Ectodermal cell (in vitro differentiated cells): ENCODE data around the gene SGSM2.

ENCODE experiments used
- H3K27ac ChIP-seq: 2 replicates; pipeline ENCODE4 v1.7.0; 2013; ENCODE audit warnings: mild to moderate bottlenecking, low read depth, low read length; ENCODE audit not compliant: insufficient read depth, poor library complexity, severe bottlenecking
- H3K27me3 ChIP-seq: 2 replicates; pipeline ENCODE4 v1.7.0; 2013; ENCODE audit warnings: mild to moderate bottlenecking, low read length; ENCODE audit not compliant: insufficient read depth, control insufficient read depth, poor library complexity, severe bottlenecking
- H3K36me3 ChIP-seq: one replicate; pipeline ENCODE4 v1.7.0; 2013; ENCODE audit warnings: low read length; ENCODE audit not compliant: control insufficient read depth, insufficient read depth
- H3K4me1 ChIP-seq: one replicate; pipeline ENCODE4 v1.7.0; 2013; ENCODE audit warnings: low read length; ENCODE audit not compliant: control insufficient read depth, insufficient read depth
- H3K4me3 ChIP-seq: 2 replicates; pipeline ENCODE4 v1.7.0; 2013; ENCODE audit warnings: low read depth, low read length, control low read depth; ENCODE audit not compliant: insufficient read depth
- H3K9me3 ChIP-seq: 2 replicates; pipeline ENCODE4 v1.7.0; 2013; ENCODE audit warnings: mild to moderate bottlenecking, low read length, moderate library complexity; ENCODE audit not compliant: control insufficient read depth
- WGBS, 2 experiments: methylation state at CpG; one replicate each; pipeline ENCODE4 v1.1.7; 2013; ENCODE audit warnings: missing lambda C conversion rate in 2 of 2; 5-methylcytosine and 5-hydroxymethylcytosine counted together

The SGSM2 gene

GRCh38 chr17:2336215-2336851 lies 968 bp upstream of the SGSM2 start, which contains the start of gene TSR1:
Gene TSR1, minus strand, starts transcription at chr17:2336457. Its CDS starts 30 bp downstream, at chr17:2336427.
- H3K27ac ChIP-seq, result peak within 1 kb of the TSS; percentile 79
- H3K9me3 ChIP-seq, result no peaks in the 10 kb centered on the region
- peaks cover 7% of the 10 kb centered on the region for H3K4me1 ChIP-seq
- WGBS, 2 experiments, result 1% methylated on average over 48 of the region's 48 CpGs
- H3K4me3 ChIP-seq, result peak within 1 kb of the TSS; percentile 99
- H3K36me3 ChIP-seq, result peaks cover 34% of the 10 kb centered on the region
- H3K27me3 ChIP-seq, result no peaks in the 10 kb centered on the region

GRCh38 chr17:2337544-2338314 lies 428 bp downstream of the SGSM2 start:
- Histone ChIP-seq H3K9me3 (no peaks in the 10 kb centered on the region), H3K4me1 (peaks cover 7% of the 10 kb centered on the region), H3K27me3 (no peaks in the 10 kb centered on the region), H3K27ac (no peak overlapping the region), H3K36me3 (peaks cover 25% of the 10 kb centered on the region), H3K4me3 (peak overlapping the region; percentile 99)
- WGBS, 2 experiments, result 0 to 1% methylated on average over 92 of the region's 92 CpGs

GRCh38 chr17:2338315-2338657 lies 985 bp downstream of the SGSM2 start:
- Histone ChIP-seq H3K27me3 (no peaks in the 10 kb centered on the region), H3K4me1 (peaks cover 7% of the 10 kb centered on the region), H3K27ac (no peak overlapping the region), H3K4me3 (peak overlapping the region; percentile 99), H3K36me3 (peaks cover 19% of the 10 kb centered on the region), H3K9me3 (no peaks in the 10 kb centered on the region)
- 17 to 23% methylated on average over 5 of the region's 5 CpGs for WGBS, 2 experiments

- H3K4me1 ChIP-seq, result peaks cover 13% of the 10 kb centered on the region
- H3K9me3 ChIP-seq, result no peaks in the 10 kb centered on the region
- no peak overlapping the region for H3K4me3 ChIP-seq
- WGBS, 2 experiments, result 90 to 92% methylated on average over 5 of the region's 5 CpGs
- H3K36me3 ChIP-seq, result no peaks in the 10 kb centered on the region
- no peak overlapping the region for H3K27ac ChIP-seq
- no peaks in the 10 kb centered on the region for H3K27me3 ChIP-seq
Observed at GRCh38 chr17:2343421-2343820, 6.1 kb downstream of the SGSM2 start.

- Histone ChIP-seq H3K4me1 (peaks cover 17% of the 10 kb centered on the region), H3K36me3 (no peaks in the 10 kb centered on the region), H3K9me3 (no peaks in the 10 kb centered on the region), H3K27me3 (no peaks in the 10 kb centered on the region), H3K27ac (no peak overlapping the region), H3K4me3 (no peak overlapping the region)
- 95 to 98% methylated on average over 10 of the region's 10 CpGs for WGBS, 2 experiments
Observed at GRCh38 chr17:2344528-2344927, 7.2 kb downstream of the SGSM2 start.

GRCh38 chr17:2346475-2346874 lies 9.2 kb downstream of the SGSM2 start:
- 94 to 96% methylated on average over 8 of the region's 8 CpGs for WGBS, 2 experiments
- no peak overlapping the region for H3K27ac ChIP-seq
- H3K4me3 ChIP-seq, result no peak overlapping the region
- H3K36me3 ChIP-seq, result no peaks in the 10 kb centered on the region
- H3K4me1 ChIP-seq, result peaks cover 21% of the 10 kb centered on the region
- H3K9me3 ChIP-seq, result no peaks in the 10 kb centered on the region
- H3K27me3 ChIP-seq, result no peaks in the 10 kb centered on the region

- Histone ChIP-seq H3K9me3 (no peaks in the 10 kb centered on the region), H3K36me3 (no peaks in the 10 kb centered on the region), H3K4me3 (peak overlapping the region; percentile 29), H3K27ac (peak overlapping the region; percentile 97), H3K4me1 (peaks cover 29% of the 10 kb centered on the region), H3K27me3 (no peaks in the 10 kb centered on the region)
- 19 to 20% methylated on average over 11 of the region's 11 CpGs for WGBS, 2 experiments
Observed at GRCh38 chr17:2347805-2348685, 10.7 kb downstream of the SGSM2 start.

- no peaks in the 10 kb centered on the region for H3K9me3 ChIP-seq
- H3K27ac ChIP-seq, result no peak overlapping the region
- H3K4me1 ChIP-seq, result peaks cover 26% of the 10 kb centered on the region
- H3K27me3 ChIP-seq, result no peaks in the 10 kb centered on the region
- 94 to 95% methylated on average over 6 of the region's 6 CpGs for WGBS, 2 experiments
- no peaks in the 10 kb centered on the region for H3K36me3 ChIP-seq
- no peak overlapping the region for H3K4me3 ChIP-seq
Observed at GRCh38 chr17:2351269-2351668, 14.0 kb downstream of the SGSM2 start.

- WGBS, 2 experiments, result 88 to 90% methylated on average over 8 of the region's 8 CpGs
- Histone ChIP-seq H3K4me3 (no peak overlapping the region), H3K9me3 (no peaks in the 10 kb centered on the region), H3K4me1 (peaks cover 12% of the 10 kb centered on the region), H3K27me3 (no peaks in the 10 kb centered on the region), H3K36me3 (no peaks in the 10 kb centered on the region), H3K27ac (no peak overlapping the region)
Observed at GRCh38 chr17:2354311-2354710, 17.0 kb downstream of the SGSM2 start.

- no peaks in the 10 kb centered on the region for H3K9me3 ChIP-seq
- H3K4me3 ChIP-seq, result no peak overlapping the region
- no peak overlapping the region for H3K27ac ChIP-seq
- H3K27me3 ChIP-seq, result no peaks in the 10 kb centered on the region
- H3K4me1 ChIP-seq, result peaks cover under 1% of the 10 kb centered on the region
- no peaks in the 10 kb centered on the region for H3K36me3 ChIP-seq
- 96 to 97% methylated on average over 4 of the region's 4 CpGs for WGBS, 2 experiments
Observed at GRCh38 chr17:2357237-2357636, 19.9 kb downstream of the SGSM2 start.
